Measurements from ENCODE around the gene SLC9B2. TPM values are rescaled to one million over a fixed set of nuclear protein-coding genes. Genes with fewer than 3 reads are reported as not detected.

SLC9B2 gene
- total and polyA plus RNA-seq, 10 of the 15 experiments (the other 5 are each of a cell fraction or from before 2014, with no cell fraction given): 8.9 to 32.5 (median 25.3) TPM

GRCh38 chr4:103123114-103123513 is 46.6 kb upstream of the SLC9B2 start:
- ChIA-PET RAD21 (ENCODE audit: unreplicated experiment) (no interaction called here), SMC1A (ENCODE audit: uncharacterized antibody, unreplicated experiment) (interaction anchor here (0.7 kb wide), 1 partner anchor 22 kb away, joined by 3 read pairs; no protein-coding TSS in a partner anchor), CTCF (interaction anchor here (0.7 to 1.5 kb wide), 4 partner anchors 22 to 489 kb away, joined by 3 to 5 read pairs (median 3); partner anchors contain the start of gene BDH2), POLR2A (no interaction called here)
- BruUV-seq (replicated peaks): no TSS peak
- Histone ChIP-seq H3K9ac (ENCODE audit: control insufficient read depth, insufficient read depth, low read length) (no peak overlapping the region), H3K36me3 (ENCODE audit: control insufficient read depth in 2 of 2, insufficient read depth in 2 of 2, low read length in 1 of 2) (peaks cover 0 to 5% of the 10 kb centered on the region in 2 experiments; a peak in 1 of 4 replicates), H3K27ac (ENCODE audit: control insufficient read depth, insufficient read depth) (no peak overlapping the region), H3K4me3 (no peak overlapping the region), H3K79me2 (ENCODE audit: control insufficient read depth, insufficient read depth, low read length) (no peaks in the 10 kb centered on the region), H3K27me3 (replicated peaks in 1 of 2; ENCODE audit: control insufficient read depth in 2 of 2, insufficient read depth in 2 of 2, low read length in 1 of 2) (no peaks in the 10 kb centered on the region), H2AFZ (ENCODE audit: control insufficient read depth, low read depth, low read length) (no peak overlapping the region), H4K20me1 (ENCODE audit: control insufficient read depth, insufficient read depth) (no peaks in the 10 kb centered on the region), H3K9me3 (replicated peaks; ENCODE audit: control insufficient read depth, insufficient read depth, low read length) (peaks cover under 1% of the 10 kb centered on the region; the same call in 1 of the 3 replicates), H3K4me1 (ENCODE audit: control insufficient read depth, insufficient read depth, low read length) (no peaks in the 10 kb centered on the region), H3K4me2 (ENCODE audit: control insufficient read depth, insufficient read depth) (no peak overlapping the region)
- DNase-seq (ENCODE audit: low read depth, low spot score) (no peak), FAIRE-seq (no peak), ATAC-seq (no peak)
- in situ Hi-C loops (cut with MboI): no loop called here
- intact Hi-C loops (cut with micrococcal nuclease; ENCODE audit: unreplicated experiment): no loop called here
- TF ChIP-seq GATAD2B (conservative IDR thresholded peaks at IDR 0.05; ENCODE audit: low read depth): no peak
- TF ChIP-seq TBL1XR1 (IDR thresholded peaks at IDR 0.05; ENCODE audit: low read depth, low read length): no peak
- no peak for TF ChIP-seq ZBED1 (IDR thresholded peaks at IDR 0.05; ENCODE audit: borderline replicate concordance)
- TF ChIP-seq IRF5 (IDR thresholded peaks at IDR 0.05; ENCODE audit: borderline replicate concordance): no peak
- no peak for TF ChIP-seq MYB (IDR thresholded peaks at IDR 0.05; ENCODE audit: borderline replicate concordance, low read depth, low read length)
- TF ChIP-seq MEF2B (IDR thresholded peaks at IDR 0.05; ENCODE audit: partially characterized antibody, poor library complexity, severe bottlenecking): no peak
- no peak for TF ChIP-seq CUX1 (IDR thresholded peaks at IDR 0.05; ENCODE audit: insufficient replicate concordance, low read depth, low read length)
- TF ChIP-seq SRF (IDR thresholded peaks at IDR 0.05; ENCODE audit: low read depth in 2 of 2, low read length in 2 of 2): no peak
- no peak for TF ChIP-seq MLLT1 (IDR thresholded peaks at IDR 0.05)
- 33% methylated on average over 3 of the region's 3 CpGs for WGBS (ENCODE audit: insufficient coverage, insufficient replicate concordance, low lambda C conversion rate, missing lambda C conversion rate)
